Measurements from ENCODE around the gene CAMSAP1.

- no peak for TF ChIP-seq ZNF8 (CRISPR knock-in tag; IDR thresholded peaks at IDR 0.05)
- TF ChIP-seq PATZ1 (CRISPR knock-in tag; IDR thresholded peaks at IDR 0.05; ENCODE audit: borderline replicate concordance) = no peak
- no peak for TF ChIP-seq SNAI2 (CRISPR knock-in tag; IDR thresholded peaks at IDR 0.05)
Measured at GRCh38 chr9:135788576-135789300, 118.6 kb downstream of the CAMSAP1 start.

All from SK-N-SH treated with all-trans-retinoic acid at 6 μM for 48 hours (cell line).